A673 (cell line): ENCODE results near the gene CPTP. TPM values are rescaled to one million over a fixed set of nuclear protein-coding genes. Genes with fewer than 3 reads are reported as not detected.

Source experiments
- BruUV-seq: library from RNA; stranded (reverse); fragments of 400-500 nt; replicated peaks from 2 replicates; lab custom pipeline; 2021; lab: Mats Ljungman, UMichigan
- CTCF ChIA-PET: fragments of 300-600 bp; sonication (Branson Sonifier 250); formaldehyde crosslinking; loops from one replicate; lab custom pipeline; 2022; ENCODE audit warnings: antibody characterized with exemption; lab: Charles Lee
- POLR2A ChIA-PET: fragments of 300-600 bp; sonication (Branson Sonifier 250); formaldehyde crosslinking; loops from one replicate; lab custom pipeline; 2022; ENCODE audit warnings: antibody characterized with exemption; ENCODE audit not compliant: low non-redundant PET; lab: Charles Lee
- DNase-seq: peaks from one replicate; pipeline ENCODE4 v3.0.0-alpha.2; 2015; ENCODE audit warnings: low spot score
- H3K27ac ChIP-seq: fragments of 200-600 bp; sonication (generic); 2 replicates; pipeline ENCODE4 v1.5.1; 2016; ENCODE audit warnings: mixed run types, low read depth, mild to moderate bottlenecking, mixed read lengths, antibody characterized with exemption, low read length; ENCODE audit not compliant: poor library complexity, severe bottlenecking
- H3K27me3 ChIP-seq: fragments of 200-600 bp; sonication (generic); replicated peaks from 2 replicates; pipeline ENCODE4 v1.6.1; 2017; ENCODE audit warnings: mixed run types, low read depth, mild to moderate bottlenecking, mixed read lengths, antibody characterized with exemption, low read length; ENCODE audit not compliant: insufficient read depth, poor library complexity
- H3K36me3 ChIP-seq: fragments of 200-600 bp; sonication (generic); 2 replicates; pipeline ENCODE4 v1.6.1; 2016; ENCODE audit warnings: mixed run types, mild to moderate bottlenecking, mixed read lengths, antibody characterized with exemption, low read length; ENCODE audit not compliant: insufficient read depth, poor library complexity, severe bottlenecking
- H3K4me1 ChIP-seq: fragments of 200-600 bp; sonication (generic); 2 replicates; pipeline ENCODE4 v1.6.1; 2017; ENCODE audit warnings: mixed run types, mild to moderate bottlenecking, mixed read lengths, antibody characterized with exemption, low read length; ENCODE audit not compliant: insufficient read depth, poor library complexity, severe bottlenecking
- H3K4me3 ChIP-seq: fragments of 200-600 bp; sonication (generic); 2 replicates; pipeline ENCODE4 v1.5.1; 2016; ENCODE audit warnings: low read depth, mixed run types, mild to moderate bottlenecking, mixed read lengths, low read length; ENCODE audit not compliant: poor library complexity, severe bottlenecking
- H3K9me3 ChIP-seq: fragments of 200-600 bp; sonication (generic); 2 replicates; pipeline ENCODE4 v1.6.1; 2016; ENCODE audit warnings: mixed run types, low read depth, mild to moderate bottlenecking, mixed read lengths, antibody characterized with exemption, low read length; ENCODE audit not compliant: poor library complexity, severe bottlenecking
- CTCF ChIP-seq: fragments of 300-800, 200-600 bp; sonication (generic); conservative IDR thresholded peaks from 2 replicates; pipeline ENCODE4 v1.5.1; 2017; ENCODE audit warnings: low read depth, mild to moderate bottlenecking, antibody characterized with exemption, low read length, moderate library complexity, mixed read lengths
- EZH2 ChIP-seq: fragments of 200-600 bp; sonication (generic); IDR thresholded peaks from 2 replicates; pipeline ENCODE4 v1.6.1; 2017; ENCODE audit warnings: borderline replicate concordance, low read depth, mild to moderate bottlenecking, mixed read lengths, antibody characterized with exemption, low read length; ENCODE audit not compliant: poor library complexity, severe bottlenecking
- intact Hi-C: fragments of 100-400 bp; cut with micrococcal nuclease; formaldehyde crosslinking; loops from one replicate; pipeline ENCODE4 v1.10.0; 2022; ENCODE audit not compliant: unreplicated experiment
- total RNA-seq: library from RNA; stranded (reverse); gene quantifications from 2 replicates; pipeline ENCODE4 v1.2.3, GENCODE V29; 2021

The CPTP gene
- total RNA-seq, 1 experiment from 2014 or later, result 17.0 TPM

GRCh38 chr1:1295154-1295923, 29.3 kb upstream of the CPTP start:
- intact Hi-C loops, result no loop called here
- Histone ChIP-seq H3K27me3 (no peaks in the 10 kb centered on the region), H3K9me3 (no peaks in the 10 kb centered on the region), H3K4me3 (no peak overlapping the region), H3K27ac (no peak overlapping the region), H3K36me3 (peaks cover 3% of the 10 kb centered on the region), H3K4me1 (no peaks in the 10 kb centered on the region)
- CTCF ChIA-PET, result no interaction called here
- DNase-seq, result no peak
- TF ChIP-seq EZH2 (no peak), CTCF (no peak)
- BruUV-seq, result no TSS peak
- POLR2A ChIA-PET, result no interaction called here

GRCh38 chr1:1296070-1297061, 28.2 kb upstream of the CPTP start:
- POLR2A ChIA-PET, result no interaction called here
- Histone ChIP-seq H3K27ac (no peak overlapping the region), H3K27me3 (no peaks in the 10 kb centered on the region), H3K4me1 (no peaks in the 10 kb centered on the region), H3K9me3 (no peaks in the 10 kb centered on the region), H3K36me3 (peaks cover 3% of the 10 kb centered on the region), H3K4me3 (no peak overlapping the region)
- TF ChIP-seq CTCF, result no peak
- TF ChIP-seq EZH2, result no peak
- no peak for DNase-seq
- intact Hi-C loops, result no loop called here
- CTCF ChIA-PET, result no interaction called here
- no TSS peak for BruUV-seq

- no peaks in the 10 kb centered on the region for H3K4me1 ChIP-seq
- BruUV-seq, result no TSS peak
- no peaks in the 10 kb centered on the region for H3K9me3 ChIP-seq
- no peak for TF ChIP-seq EZH2
- TF ChIP-seq CTCF, result no peak
- peaks cover 3% of the 10 kb centered on the region for H3K36me3 ChIP-seq
- ChIA-PET CTCF (no interaction called here), POLR2A (no interaction called here)
- no peak overlapping the region for H3K27ac ChIP-seq
- no peak overlapping the region for H3K4me3 ChIP-seq
- no peak for DNase-seq
- H3K27me3 ChIP-seq, result no peaks in the 10 kb centered on the region
- intact Hi-C loops, result no loop called here
These were observed 26.7 kb upstream of the CPTP start for GRCh38 chr1:1297802-1298424.
